SK-N-MC (cell line): ENCODE results near the gene PIK3CD.

Experiments
- DNase-seq: peaks from one replicate; pipeline ENCODE4 v3.0.0-alpha.2; 2011; ENCODE audit warnings: low read depth, low spot score
- H3K27ac ChIP-seq: fragments of 200-600 bp; sonication (generic); 2 replicates; pipeline ENCODE4 v1.5.1; 2016; ENCODE audit warnings: mixed run types
- H3K36me3 ChIP-seq: fragments of 200-600 bp; sonication (generic); 2 replicates; pipeline ENCODE4 v1.6.1; 2017; ENCODE audit warnings: antibody characterized with exemption, low read length, mixed read lengths; ENCODE audit not compliant: insufficient read depth
- H3K4me3 ChIP-seq: fragments of 200-600 bp; sonication (generic); 2 replicates; pipeline ENCODE4 v1.5.1; 2016
- H3K9ac ChIP-seq: fragments of 200-600 bp; sonication (generic); 2 replicates; pipeline ENCODE4 v1.8.0; 2017; ENCODE audit warnings: mixed run types, mixed read lengths; ENCODE audit not compliant: insufficient read length
- H3K9me3 ChIP-seq: fragments of 200-600 bp; sonication (generic); 2 replicates; pipeline ENCODE4 v1.6.1; 2017; ENCODE audit warnings: low read depth, mild to moderate bottlenecking, antibody characterized with exemption, low read length, moderate library complexity, mixed read lengths
- EZH2 ChIP-seq: fragments of 200-600 bp; sonication (generic); IDR thresholded peaks from one replicate; pipeline ENCODE4 v1.6.1; 2017; ENCODE audit warnings: antibody characterized with exemption
- FOXP2 ChIP-seq: optimal IDR thresholded peaks from 2 replicates; pipeline ENCODE3; 2011; ENCODE audit warnings: mild to moderate bottlenecking, moderate library complexity; ENCODE audit not compliant: insufficient read depth; ENCODE audit errors: extremely low read length, control extremely low read depth
- POLR2AphosphoS5 ChIP-seq: IDR thresholded peaks from 2 replicates; pipeline ENCODE4 v1.6.1; 2012; ENCODE audit warnings: mild to moderate bottlenecking, low read depth, low read length, borderline replicate concordance

PIK3CD gene

DNA sequence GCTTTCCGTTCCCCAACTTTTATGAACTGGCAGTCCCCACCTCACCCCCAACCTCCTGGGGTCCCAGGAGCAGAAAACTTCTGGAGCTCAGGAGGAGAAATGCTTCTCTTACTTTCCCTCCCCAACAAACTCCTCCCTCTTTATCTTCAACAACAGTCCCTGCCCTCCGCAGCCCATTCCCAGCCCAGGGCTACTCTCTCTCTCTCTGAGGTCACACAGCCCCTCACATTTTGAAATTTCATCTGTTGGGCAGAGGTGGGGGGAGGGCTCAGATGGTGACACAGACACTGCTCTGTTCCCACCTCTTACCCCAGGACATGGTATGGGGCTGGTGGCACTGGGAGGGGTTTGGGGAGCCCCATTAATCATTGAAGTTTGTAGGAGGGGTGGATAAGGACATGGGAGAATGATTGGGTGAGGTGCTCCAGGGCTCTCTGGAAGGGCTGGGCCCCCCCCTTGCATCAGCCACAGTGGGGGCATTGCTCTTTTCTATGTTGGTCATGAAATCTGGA lies 6.0 kb downstream of the PIK3CD start:
- no peak overlapping the region for H3K9ac ChIP-seq

GRCh38 chr1:9658199-9658598 lies 6.7 kb downstream of the PIK3CD start:
- no peak for TF ChIP-seq FOXP2
- no peak for TF ChIP-seq POLR2AphosphoS5
- no peak for TF ChIP-seq EZH2
- Histone ChIP-seq H3K27ac (no peak overlapping the region), H3K4me3 (no peak overlapping the region), H3K9ac (no peak overlapping the region), H3K9me3 (no peaks in the 10 kb centered on the region), H3K36me3 (no peaks in the 10 kb centered on the region)
- DNase-seq = no peak

More for the DNA sequence above, 6.0 kb downstream of the PIK3CD start:
- no peak for TF ChIP-seq EZH2
- TF ChIP-seq POLR2AphosphoS5 = no peak
- no peak for TF ChIP-seq FOXP2
- no peak for DNase-seq
- Histone ChIP-seq H3K36me3 (no peaks in the 10 kb centered on the region), H3K9me3 (no peaks in the 10 kb centered on the region), H3K4me3 (no peak overlapping the region), H3K27ac (no peak overlapping the region)

DNA sequence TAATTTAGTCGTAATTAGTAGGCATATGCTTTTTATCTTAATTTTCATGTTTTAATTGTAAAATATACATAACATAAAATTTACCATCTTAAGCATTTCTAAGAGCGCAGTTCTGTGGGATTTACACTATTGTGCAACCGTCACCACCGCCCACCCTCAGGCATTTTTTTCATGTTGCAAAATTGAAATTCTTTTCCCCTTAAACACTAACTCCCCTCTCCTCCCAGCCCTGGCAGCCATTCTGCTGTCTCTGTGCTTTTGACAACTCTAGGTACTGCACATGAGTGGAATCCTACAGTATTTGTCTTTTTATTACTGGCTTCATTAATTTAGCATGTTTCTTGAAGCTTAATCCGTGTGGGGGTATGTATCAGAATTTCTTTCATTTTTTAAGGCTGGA lies 7.8 kb downstream of the PIK3CD start:
- DNase-seq = peak; percentile 94

DNA sequence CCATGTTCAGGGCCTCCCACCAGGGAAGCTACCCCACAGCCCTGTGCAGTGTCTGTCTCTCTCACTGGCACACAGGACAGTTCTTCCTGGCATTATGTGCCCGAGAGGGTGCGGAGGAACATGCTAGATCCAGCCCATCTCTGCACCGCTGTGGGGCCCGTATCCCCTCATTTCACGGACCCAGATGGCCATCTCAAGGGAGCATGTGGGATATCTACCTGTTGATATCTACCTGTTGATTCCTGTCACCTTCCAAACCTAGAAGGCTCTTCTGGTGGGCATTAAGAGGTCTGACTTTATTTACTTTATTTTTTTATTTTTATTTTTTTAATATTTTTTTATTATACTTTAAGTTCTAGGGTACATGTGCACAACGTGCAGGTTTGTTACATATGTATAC lies 11.7 kb downstream of the PIK3CD start:
- DNase-seq = no peak
- Histone ChIP-seq H3K27ac (no peak overlapping the region), H3K9me3 (no peaks in the 10 kb centered on the region), H3K36me3 (no peaks in the 10 kb centered on the region), H3K9ac (no peak overlapping the region), H3K4me3 (no peak overlapping the region)
- no peak for TF ChIP-seq EZH2
- no peak for TF ChIP-seq POLR2AphosphoS5
- TF ChIP-seq FOXP2 = no peak

More for the DNA sequence above, 7.8 kb downstream of the PIK3CD start:
- Histone ChIP-seq H3K9ac (no peak overlapping the region), H3K27ac (peak overlapping the region; percentile 83), H3K4me3 (peak overlapping the region; percentile 58), H3K9me3 (no peaks in the 10 kb centered on the region), H3K36me3 (no peaks in the 10 kb centered on the region)
- TF ChIP-seq FOXP2 (no peak), POLR2AphosphoS5 (no peak; the same call in 1 of the 2 replicates), EZH2 (no peak)

DNA sequence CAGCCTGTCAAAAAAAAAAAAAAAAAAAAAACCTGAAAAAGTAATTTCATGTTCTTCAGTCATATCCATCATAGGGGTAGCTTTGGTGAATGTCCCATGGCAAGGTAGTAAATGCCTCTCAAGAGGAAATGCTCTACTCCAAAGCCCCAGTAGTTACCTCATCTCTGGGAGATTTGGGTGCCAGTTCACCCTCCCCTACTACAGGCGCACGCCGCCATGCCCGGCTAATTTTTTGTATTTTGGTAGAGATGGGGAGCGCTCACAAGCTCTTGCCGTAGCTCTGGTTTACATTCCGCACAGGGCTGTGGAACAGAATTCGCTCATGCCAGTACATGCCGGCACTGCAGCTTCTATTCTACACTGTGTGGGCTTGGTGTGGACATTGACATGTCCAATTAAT lies 13.7 kb downstream of the PIK3CD start:
- Histone ChIP-seq H3K9ac (no peak overlapping the region), H3K4me3 (no peak overlapping the region), H3K27ac (no peak overlapping the region), H3K9me3 (no peaks in the 10 kb centered on the region), H3K36me3 (no peaks in the 10 kb centered on the region)
- no peak for TF ChIP-seq FOXP2
- no peak for TF ChIP-seq POLR2AphosphoS5
- TF ChIP-seq EZH2 = no peak
- DNase-seq = no peak

DNA sequence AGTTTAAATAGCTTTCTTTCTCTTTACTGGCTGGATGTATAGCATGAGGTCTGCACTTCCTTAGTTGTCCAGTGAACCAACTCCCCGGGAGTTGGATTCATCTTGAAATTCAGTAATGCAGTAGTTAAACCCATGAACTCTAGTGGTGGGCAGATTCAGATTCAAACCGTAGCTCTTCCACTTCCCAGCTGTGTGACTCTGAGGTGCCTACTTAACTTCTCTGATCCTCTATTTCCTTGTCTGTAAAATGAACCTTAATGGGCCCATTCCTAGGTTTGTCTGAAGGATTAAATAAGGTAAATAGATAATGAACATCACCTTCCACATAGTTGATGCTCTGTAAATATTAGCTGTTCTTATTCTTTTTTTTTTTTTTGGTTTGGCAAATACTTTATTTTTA lies 16.5 kb downstream of the PIK3CD start:
- TF ChIP-seq EZH2 (no peak), POLR2AphosphoS5 (no peak), FOXP2 (no peak)
- H3K36me3 ChIP-seq = no peaks in the 10 kb centered on the region
- H3K4me3 ChIP-seq = no peak overlapping the region
- no peak overlapping the region for H3K9ac ChIP-seq
- H3K27ac ChIP-seq = no peak overlapping the region
- no peak for DNase-seq
- no peaks in the 10 kb centered on the region for H3K9me3 ChIP-seq

- TF ChIP-seq POLR2AphosphoS5 = no peak
- no peak for DNase-seq
- Histone ChIP-seq H3K9ac (no peak overlapping the region), H3K4me3 (no peak overlapping the region), H3K9me3 (no peaks in the 10 kb centered on the region), H3K36me3 (no peaks in the 10 kb centered on the region), H3K27ac (no peak overlapping the region)
These were observed 18.6 kb downstream of the PIK3CD start for GRCh38 chr1:9670085-9670484.

GRCh38 chr1:9671377-9672140 lies 20.0 kb downstream of the PIK3CD start:
- H3K27ac ChIP-seq = no peak overlapping the region
- no peak for DNase-seq
- TF ChIP-seq FOXP2 (no peak), EZH2 (no peak), POLR2AphosphoS5 (no peak)
- no peak overlapping the region for H3K9ac ChIP-seq
- no peak overlapping the region for H3K4me3 ChIP-seq
- no peaks in the 10 kb centered on the region for H3K9me3 ChIP-seq
- H3K36me3 ChIP-seq = no peaks in the 10 kb centered on the region

- Histone ChIP-seq H3K9me3 (no peaks in the 10 kb centered on the region), H3K27ac (no peak overlapping the region), H3K36me3 (no peaks in the 10 kb centered on the region), H3K9ac (no peak overlapping the region), H3K4me3 (no peak overlapping the region)
- TF ChIP-seq EZH2 = no peak
- TF ChIP-seq POLR2AphosphoS5 = no peak
- TF ChIP-seq FOXP2 = no peak
- DNase-seq = no peak
These were observed 20.9 kb downstream of the PIK3CD start for GRCh38 chr1:9672444-9672843.
